Adrenal gland (tissue), 12 donors: ENCODE measurements around the gene RPS6KB1. TPM values are rescaled to one million over a fixed set of nuclear protein-coding genes. Genes with fewer than 3 reads are reported as not detected.
"Not testable (repeated sequence)": the region's sequence is repeated elsewhere in the genome, so short reads cannot be mapped to it uniquely, and the experiment has no call there.

Experiments
- DNase-seq, 7 donors: peaks; one replicate each; pipeline ENCODE4 v3.0.0-alpha.2; 2019 to 2020
- H3K27ac ChIP-seq, 5 donors: fragments of 200-600 bp; sonication (generic) in 4 of 5; 1 replicate in 3 of 5; 2 replicates in 2 of 5; pipeline versions ENCODE4 v1.5.1 to v1.8.0; 2016 to 2020; ENCODE audit warnings: mild to moderate bottlenecking in 1 of 5
- H3K27me3 ChIP-seq: fragments of 200-600 bp; 2 replicates; pipeline ENCODE4 v1.8.0; 2021
- H3K36me3 ChIP-seq, 2 donors: fragments of 200-600 bp; replicated peaks in 1 of 2; 1 replicate in 1 of 2; 2 replicates in 1 of 2; pipeline versions ENCODE4 v1.5.1 to v1.8.0; 2018 to 2022
- H3K4me1 ChIP-seq, 2 donors: fragments of 200-600 bp; replicated peaks in 1 of 2; 1 replicate in 1 of 2; 2 replicates in 1 of 2; pipeline versions ENCODE4 v1.5.1 to v1.8.0; 2018 to 2021
- H3K4me3 ChIP-seq, 4 donors: fragments of 200-600 bp; sonication (generic) in 3 of 4; one replicate each; pipeline ENCODE4 v1.5.1; 2016 to 2018
- H3K9me3 ChIP-seq, 3 donors: fragments of 200-600 bp; sonication (generic) in 1 of 3; replicated peaks in 1 of 3; 1 replicate in 2 of 3; 2 replicates in 1 of 3; pipeline versions ENCODE4 v1.5.1 to v1.8.0; 2016 to 2021
- POLR2A ChIP-seq, 2 donors: fragments of 450-650 bp; IDR thresholded peaks; one replicate each; pipeline ENCODE4 v1.6.1; 2017; ENCODE audit warnings: antibody characterized with exemption in 2 of 2, mild to moderate bottlenecking in 2 of 2, moderate library complexity in 1 of 2
- WGBS, 4 donors: extraction: QIAGEN DNeasy Blood & Tissue Kit in 2 of 4; methylation state at CpG; one replicate each; pipeline versions ENCODE4 v1.1.5 to v1.1.7; 2013 to 2017; 5-methylcytosine and 5-hydroxymethylcytosine counted together
- intact Hi-C, 2 donors: fragments of 100-400 bp; cut with DNase I; formaldehyde crosslinking; loops; one replicate each; pipeline versions ENCODE4 v1.14.1 to v1.15.0; 2022 to 2023
- polyA plus RNA-seq, 3 donors: library from polyadenylated mRNA; stranded (reverse); fragments of 200-250 nt in 2 of 3; fragments of 350-450 nt in 1 of 3; fragmentation: Illumina TruSeq in 1 of 3; extraction: RNeasy Lipid Tissue Mini Kit (QIAGEN cat#74804) in 1 of 3; gene quantifications; one replicate each; pipeline ENCODE4 v1.2.3, GENCODE V29; 2013 to 2014
- total RNA-seq, 9 donors: library from RNA; depleted of rRNA in 4 of 9; stranded (reverse); fragments of >200 nt in 4 of 9; fragments of 120-200 nt in 1 of 9; fragmentation: NEBNext Ultra II Directional in 1 of 9; extraction: Animal tissue kit (Norgen Biotek cat#: 25700) in 1 of 9; gene quantifications; one replicate each; pipeline versions ENCODE4 v1.1.0 to v1.2.4, GENCODE V29; 2013 to 2023
- TF ChIP-seq, protein P1 (sequence below), 6 experiments: fragments of 450-650 bp in 4 of 6; fragments of 200-600 bp in 2 of 6; sonication (generic) in 1 of 6; IDR thresholded peaks; 1 replicate in 5 of 6; 2 replicates in 1 of 6; pipeline versions ENCODE4 v1.5.1 to v1.8.0; 2016 to 2021; ENCODE audit warnings: antibody characterized with exemption in 6 of 6, mild to moderate bottlenecking in 2 of 6, moderate library complexity in 1 of 6
- donor health status: healthy with polysubstance abuse.
- donor health status: Bipolar disorder and iron deficiency.
- donor health status: DM: yes; HTN: yes; CAD: no.
- donor health status: DM: no; HTN: no; CAD: no.
- donor health status: DM: no; HTN: no; CAD: no.
- donor health status: DM: yes; HTN: yes; CAD: no.

RPS6KB1 gene
- total and polyA plus RNA-seq, 12 donors = 13.2 to 49.0 (median 37.0) TPM

DNA sequence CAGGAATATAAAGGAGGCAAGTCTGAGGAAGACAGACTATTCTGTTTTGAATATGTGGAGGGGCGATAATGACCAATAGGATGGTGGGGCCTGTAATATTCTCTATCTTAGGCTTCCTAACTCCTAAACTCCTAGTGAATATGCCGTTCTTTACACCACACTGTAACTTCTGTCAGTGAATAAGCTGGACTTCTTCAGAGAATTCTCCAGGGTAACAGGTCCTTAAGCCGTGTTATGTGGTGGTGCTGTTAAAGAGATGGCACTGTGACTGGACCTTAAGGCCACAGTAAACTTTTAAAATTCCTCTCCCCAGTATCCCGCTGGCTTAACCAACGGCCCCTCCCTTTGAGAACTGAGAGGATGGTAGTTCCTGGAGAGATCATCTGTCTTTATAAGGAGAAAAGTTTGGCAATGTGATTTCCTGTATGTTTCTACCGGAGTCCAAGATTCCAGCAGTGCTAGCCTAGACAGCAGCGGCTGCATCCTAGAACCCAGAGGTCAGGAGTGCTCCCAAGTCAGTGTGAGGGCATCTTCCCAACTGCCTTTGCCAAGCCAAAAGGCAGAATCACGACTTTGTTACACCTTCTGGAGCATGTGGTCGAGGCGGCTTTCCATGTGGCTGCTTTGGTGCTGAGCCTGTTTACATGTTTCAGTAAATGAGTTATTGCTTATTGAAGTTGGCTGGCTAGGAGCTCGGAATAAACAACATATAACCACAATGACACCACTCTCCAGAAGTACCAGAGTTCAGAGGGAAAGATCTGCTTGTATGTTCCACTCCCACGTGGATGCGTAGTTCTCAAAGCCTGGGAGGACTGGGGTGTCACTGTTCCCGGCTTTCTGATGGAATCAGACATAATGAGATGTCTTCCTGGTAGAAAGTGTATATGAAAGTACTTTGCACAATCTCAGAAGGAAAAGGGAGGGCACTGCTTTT, 41.2 kb upstream of the RPS6KB1 start:
- no peaks in the 10 kb centered on the region for H3K27me3 ChIP-seq
- H3K36me3 ChIP-seq = no peaks in the 10 kb centered on the region
- H3K9me3 ChIP-seq = no peaks in the 10 kb centered on the region
- WGBS, 4 donors = 62 to 71% (median 68%) methylated on average over 13 to 14 of the region's 14 CpGs
- DNase-seq = peak in 5 of 7 donors; percentile 32 to 74 (median 54)
- TF ChIP-seq POLR2A (IDR thresholded peaks at IDR 0.05) = no peak
- TF ChIP-seq, protein P1, sequence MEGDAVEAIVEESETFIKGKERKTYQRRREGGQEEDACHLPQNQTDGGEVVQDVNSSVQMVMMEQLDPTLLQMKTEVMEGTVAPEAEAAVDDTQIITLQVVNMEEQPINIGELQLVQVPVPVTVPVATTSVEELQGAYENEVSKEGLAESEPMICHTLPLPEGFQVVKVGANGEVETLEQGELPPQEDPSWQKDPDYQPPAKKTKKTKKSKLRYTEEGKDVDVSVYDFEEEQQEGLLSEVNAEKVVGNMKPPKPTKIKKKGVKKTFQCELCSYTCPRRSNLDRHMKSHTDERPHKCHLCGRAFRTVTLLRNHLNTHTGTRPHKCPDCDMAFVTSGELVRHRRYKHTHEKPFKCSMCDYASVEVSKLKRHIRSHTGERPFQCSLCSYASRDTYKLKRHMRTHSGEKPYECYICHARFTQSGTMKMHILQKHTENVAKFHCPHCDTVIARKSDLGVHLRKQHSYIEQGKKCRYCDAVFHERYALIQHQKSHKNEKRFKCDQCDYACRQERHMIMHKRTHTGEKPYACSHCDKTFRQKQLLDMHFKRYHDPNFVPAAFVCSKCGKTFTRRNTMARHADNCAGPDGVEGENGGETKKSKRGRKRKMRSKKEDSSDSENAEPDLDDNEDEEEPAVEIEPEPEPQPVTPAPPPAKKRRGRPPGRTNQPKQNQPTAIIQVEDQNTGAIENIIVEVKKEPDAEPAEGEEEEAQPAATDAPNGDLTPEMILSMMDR (IDR thresholded peaks at IDR 0.05) = no peak
- no peak overlapping the region for H3K4me3 ChIP-seq
- intact Hi-C loops = no loop called here
- peaks cover 9 to 46% of the 10 kb centered on the region in 2 donors for H3K4me1 ChIP-seq
- peak overlapping the region in 3 of 5 donors; percentile 36 to 78 (median 55) for H3K27ac ChIP-seq

DNA sequence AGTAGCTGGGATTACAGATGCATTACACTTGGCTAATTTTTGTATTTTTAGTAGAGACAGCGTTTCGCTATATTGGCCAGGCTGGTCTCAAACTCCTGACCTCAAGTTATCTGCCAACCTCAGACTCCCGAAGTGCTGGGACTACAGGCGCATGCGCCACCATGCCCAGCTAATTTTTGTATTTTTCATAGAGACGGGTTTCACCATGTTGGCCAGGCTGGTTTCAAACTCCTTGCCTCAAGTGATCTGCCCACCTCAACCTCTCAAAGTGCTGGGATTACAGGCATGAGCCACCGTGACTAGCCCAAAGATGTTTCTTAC, 40.1 kb upstream of the RPS6KB1 start:
- Histone ChIP-seq H3K27ac (peak overlapping the region in 3 of 5 donors; percentile 36 to 75 (median 55)), H3K4me1 (peaks cover 0 to 35% of the 10 kb centered on the region in 2 donors)
- intact Hi-C loops, H3K4me3 ChIP-seq, H3K27me3 ChIP-seq, H3K9me3 ChIP-seq, H3K36me3 ChIP-seq: not testable (repeated sequence)
- whole genome bisulfite sequencing, 4 donors = 95 to 97% (median 96%) methylated on average over 7 of the region's 7 CpGs
- DNase-seq = peak in 1 of 7 donors; percentile 39

- H3K27me3 ChIP-seq = no peaks in the 10 kb centered on the region
- no peak overlapping the region for H3K4me3 ChIP-seq
- peak in 2 of 7 donors; percentile 48 to 58 for DNase-seq
- TF ChIP-seq, protein P1 (IDR thresholded peaks at IDR 0.05) = peak in 3 of 6 experiments; percentile 19 to 27 (median 20)
- no peak for TF ChIP-seq POLR2A (IDR thresholded peaks at IDR 0.05)
- WGBS, 4 donors = 76 to 81% (median 79%) methylated on average over 13 to 14 of the region's 14 CpGs
- intact Hi-C loops = no loop called here
- peak overlapping the region in 3 of 5 donors; percentile 36 to 75 (median 55) for H3K27ac ChIP-seq
- no peaks in the 10 kb centered on the region for H3K9me3 ChIP-seq
- peaks cover 0 to 33% of the 10 kb centered on the region in 2 donors for H3K4me1 ChIP-seq
- H3K36me3 ChIP-seq = no peaks in the 10 kb centered on the region
Observed at GRCh38 chr17:59853168-59853918, 39.6 kb upstream of the RPS6KB1 start.

DNA sequence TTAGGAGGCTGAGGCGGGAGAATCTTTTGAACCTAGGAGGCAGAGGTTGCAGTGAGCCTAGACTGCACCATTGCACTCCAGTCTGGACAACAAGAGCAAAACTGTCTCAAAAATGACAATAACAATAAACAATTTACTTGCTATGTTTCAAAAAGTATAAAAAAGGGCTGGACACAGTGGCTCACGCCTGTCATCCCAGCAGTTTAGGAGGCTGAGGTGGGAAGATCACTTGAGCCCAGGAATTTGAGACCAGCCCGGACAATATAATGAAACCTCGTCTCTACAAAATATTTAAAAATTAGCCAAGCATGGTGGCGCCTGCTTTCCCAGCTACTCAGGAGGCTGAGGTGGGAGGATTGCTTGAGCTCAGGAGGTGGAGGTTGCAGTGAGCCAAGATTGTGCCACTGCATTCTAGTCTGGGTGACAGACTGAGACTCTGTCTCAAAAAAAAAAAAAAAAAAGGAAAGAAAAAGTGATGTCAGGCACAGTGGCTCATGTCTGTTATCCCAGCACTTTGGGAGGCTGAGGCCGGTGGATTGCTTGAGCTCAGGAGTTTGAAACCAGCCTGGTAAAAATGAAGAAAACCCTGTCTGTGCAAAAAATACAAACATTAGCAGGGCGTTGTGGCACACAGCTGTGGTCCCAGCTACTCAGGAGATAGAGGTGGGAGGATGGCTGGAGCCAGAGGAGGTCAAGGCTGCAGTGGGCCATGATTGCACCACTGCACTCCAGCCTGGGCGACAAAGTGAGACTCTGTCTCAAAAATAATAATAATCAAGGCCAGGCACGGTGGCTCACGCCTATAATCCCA, 38.8 kb upstream of the RPS6KB1 start:
- H3K4me1 ChIP-seq = peaks cover 0 to 31% of the 10 kb centered on the region in 2 donors
- peak in 1 of 7 donors; percentile 48 for DNase-seq
- H3K36me3 ChIP-seq, H3K9me3 ChIP-seq, intact Hi-C loops, H3K27me3 ChIP-seq, H3K4me3 ChIP-seq: not testable (repeated sequence)
- 76 to 84% (median 79%) methylated on average over 10 of the region's 10 CpGs for WGBS, 4 donors
- peak overlapping the region in 1 of 5 donors; percentile 75 for H3K27ac ChIP-seq
